HepG2 (cell line): ENCODE results near the gene NME2. TPM values are rescaled to one million over a fixed set of nuclear protein-coding genes. Genes with fewer than 3 reads are reported as not detected.
A peak's percentile ranks its signal among the peaks of the same experiment; 100 is the strongest.

Source experiments
- ATAC-seq: fragments of 200-7000 bp; cut with Tn5 transposase; 3 replicates; pipeline ENCODE4 v1.9.1; 2020; ENCODE audit warnings: mild to moderate bottlenecking, moderate library complexity
- BruUV-seq: library from RNA; stranded (reverse); fragments of 400-500 nt; replicated peaks from 2 replicates; lab custom pipeline; 2021; lab: Mats Ljungman, UMichigan
- CTCF ChIA-PET: fragments of 300-600 bp; formaldehyde crosslinking; extraction: SDS; loops from one replicate; lab custom pipeline; 2021; ENCODE audit warnings: low total read pairs, inconsistent platforms, low intra/inter-chr PET ratio; lab: Yijun Ruan, JAX
- POLR2A ChIA-PET: fragments of 350-600 bp; sonication (Branson Sonifier 250); formaldehyde crosslinking; loops from one replicate; lab custom pipeline; 2020; ENCODE audit warnings: antibody characterized with exemption, inconsistent platforms; lab: Yijun Ruan, JAX
- DNase-seq: peaks from one replicate; pipeline ENCODE4 v3.0.0-alpha.2; 2015; ENCODE audit warnings: low spot score
- FAIRE-seq: peaks from 3 replicates; lab custom pipeline; 2011; peaks lifted over from hg19 to GRCh38; lab: Jason Lieb, UNC
- H2AFZ ChIP-seq: one replicate; pipeline ENCODE4 v1.6.1; 2011; ENCODE audit warnings: low read length, inconsistent platforms
- H3K27ac ChIP-seq: fragments of 300-600 bp; 3 replicates; pipeline ENCODE4 v1.8.0; 2011; ENCODE audit warnings: mixed run types, mild to moderate bottlenecking, mixed read lengths, low read length, inconsistent platforms; ENCODE audit not compliant: insufficient read depth; ENCODE audit errors: extremely low read length
- H3K27me3 ChIP-seq, 2 experiments: fragments of 200-600 bp in 1 of 2; 2 replicates in 1 of 2; 3 replicates in 1 of 2; pipeline versions ENCODE4 v1.6.0 to v1.8.0; 2011; ENCODE audit warnings: low read length in 2 of 2, mild to moderate bottlenecking in 2 of 2, moderate library complexity in 2 of 2, inconsistent platforms in 1 of 2; ENCODE audit not compliant: insufficient read depth in 2 of 2, control insufficient read depth in 1 of 2
- H3K36me3 ChIP-seq, 2 experiments: fragments of 200-600 bp in 1 of 2; replicated peaks in 1 of 2; 2 replicates in 1 of 2; 3 replicates in 1 of 2; pipeline versions ENCODE4 v1.5.1 to v1.8.0; 2011; ENCODE audit warnings: low read length in 2 of 2, inconsistent platforms in 1 of 2; ENCODE audit not compliant: insufficient read depth in 2 of 2, control insufficient read depth in 1 of 2
- H3K4me1 ChIP-seq: 2 replicates; pipeline ENCODE4 v1.5.1; 2012; ENCODE audit warnings: low read length, inconsistent platforms; ENCODE audit not compliant: insufficient read depth
- H3K4me2 ChIP-seq: 2 replicates; pipeline ENCODE4 v1.6.0; 2011; ENCODE audit warnings: low read depth, low read length, inconsistent platforms
- H3K4me3 ChIP-seq, 3 experiments: fragments of 200-600 bp in 1 of 3; sonication (generic), shearing (Covaris generic) in 1 of 3; replicated peaks in 1 of 3; 2 replicates each; pipeline ENCODE4 v1.5.1; 2011 to 2016; ENCODE audit warnings: low read length in 3 of 3, inconsistent platforms in 2 of 3, low read depth in 2 of 3, mild to moderate bottlenecking in 2 of 3, control low read depth in 1 of 3, mixed read lengths in 1 of 3; ENCODE audit not compliant: insufficient read depth in 1 of 3
- H3K79me2 ChIP-seq: one replicate; pipeline ENCODE4 v1.6.1; 2011; ENCODE audit warnings: low read length, inconsistent platforms; ENCODE audit not compliant: insufficient read depth
- H3K9ac ChIP-seq: 2 replicates; pipeline ENCODE4 v1.6.0; 2011; ENCODE audit warnings: mild to moderate bottlenecking, low read depth, low read length, inconsistent platforms; ENCODE audit not compliant: insufficient read depth
- H3K9me3 ChIP-seq: 2 replicates; pipeline ENCODE4 v1.5.1; 2012; ENCODE audit warnings: mild to moderate bottlenecking, low read length
- H4K20me1 ChIP-seq: 2 replicates; pipeline ENCODE4 v1.6.0; 2011; ENCODE audit warnings: inconsistent platforms, mild to moderate bottlenecking, low read length, moderate library complexity; ENCODE audit not compliant: insufficient read depth
- AHDC1 ChIP-seq: sonication (generic); formaldehyde crosslinking; IDR thresholded peaks from 2 replicates; pipeline ENCODE4 v1.5.1; 2020; ENCODE audit warnings: mild to moderate bottlenecking, missing genetic modification reagents, borderline replicate concordance
- EHMT2 ChIP-seq: fragments of 200-600 bp; sonication (generic); IDR thresholded peaks from 2 replicates; pipeline ENCODE4 v1.7.0; 2017; ENCODE audit warnings: antibody characterized with exemption, low read depth, low read length, borderline replicate concordance
- MIXL1 ChIP-seq: IDR thresholded peaks from 2 replicates; pipeline ENCODE4 v1.6.1; 2016
- RBAK ChIP-seq: sonication (generic); formaldehyde crosslinking; IDR thresholded peaks from 2 replicates; pipeline ENCODE4 v1.5.1; 2020; ENCODE audit warnings: mild to moderate bottlenecking, missing genetic modification reagents
- SNRNP70 ChIP-seq: fragments of 200-400 bp; formaldehyde crosslinking; IDR thresholded peaks from 2 replicates; pipeline ENCODE4 v1.6.1; 2017; ENCODE audit warnings: mild to moderate bottlenecking, low read depth, low read length, moderate library complexity
- TCF7L2 ChIP-seq: IDR thresholded peaks from 2 replicates; pipeline ENCODE4 v1.6.1; 2011; ENCODE audit warnings: mild to moderate bottlenecking, low read depth, low read length, moderate library complexity
- THAP11 ChIP-seq: IDR thresholded peaks from 2 replicates; pipeline ENCODE4 v1.6.1; 2016; ENCODE audit warnings: missing biosample characterization, missing genetic modification reagents
- ZNF138 ChIP-seq: sonication (generic); formaldehyde crosslinking; IDR thresholded peaks from 2 replicates; pipeline ENCODE4 v1.5.0; 2020; ENCODE audit warnings: mild to moderate bottlenecking, low read depth, missing genetic modification reagents
- ZNF362 ChIP-seq: sonication (generic); formaldehyde crosslinking; IDR thresholded peaks from 2 replicates; pipeline ENCODE4 v1.4.0; 2020; ENCODE audit warnings: missing genetic modification reagents, mild to moderate bottlenecking, borderline replicate concordance
- ZNF367 ChIP-seq: sonication (generic); formaldehyde crosslinking; IDR thresholded peaks from 2 replicates; pipeline ENCODE4 v1.4.0; 2020; ENCODE audit warnings: missing genetic modification reagents, borderline replicate concordance
- ZSCAN29 ChIP-seq: sonication (generic); formaldehyde crosslinking; conservative IDR thresholded peaks from 2 replicates; pipeline ENCODE4 v1.4.0; 2020; ENCODE audit warnings: mild to moderate bottlenecking, missing genetic modification reagents
- WGBS: methylation state at CpG from one replicate; pipeline ENCODE4 v1.1.6; 2017; ENCODE audit warnings: low lambda C conversion rate; 5-methylcytosine and 5-hydroxymethylcytosine counted together
- in situ Hi-C: cut with HindIII; loops from 2 replicates; pipeline ENCODE4 v1.10.0; 2017; ENCODE audit warnings: low pct_unique_long_range_greater_than_20kb; ENCODE audit not compliant: extremely low pct_ligation_motif_present
- intact Hi-C: fragments of 100-400 bp; cut with micrococcal nuclease; formaldehyde crosslinking; loops from one replicate; pipeline ENCODE4 v1.10.0; 2022; ENCODE audit not compliant: unreplicated experiment
- polyA plus RNA-seq, 8 experiments: library from polyadenylated mRNA; depleted of rRNA in 3 of 8; stranded (reverse) in 7 of 8; unstranded in 1 of 8; fragments of >200 nt; fragmentation: Illumina TruSeq in 4 of 8; extraction: Trizol in 4 of 8; gene quantifications; 2 replicates each; pipeline versions ENCODE4 v1.2.1 to v1.2.3, GENCODE V29; 2011 to 2016; ENCODE audit warnings: low read depth in 4 of 8, missing spikeins in 1 of 8, mixed read lengths in 1 of 8; ENCODE audit not compliant: insufficient read depth in 1 of 8
- total RNA-seq, 5 experiments: library from RNA; depleted of rRNA; stranded (reverse); fragments of >200 nt; fragmentation: Illumina TruSeq; extraction: Trizol; gene quantifications; 2 replicates each; pipeline ENCODE4 v1.2.3, GENCODE V29; 2016; ENCODE audit warnings: low read depth in 1 of 5

Gene NME2
- total and polyA plus RNA-seq, 2 of the 13 experiments (the other 11 are each of a cell fraction or from before 2014, with no cell fraction given): 790 to 1,213 TPM

- no peak for TF ChIP-seq ZNF138
- TF ChIP-seq MIXL1 (CRISPR knock-in tag): 0 out of 2 replicates have a peak, but pooled peaks have one; percentile 21
- TF ChIP-seq ZNF362 (CRISPR knock-in tag): 0 out of 2 replicates have a peak, but pooled peaks have one; percentile 34
- TF ChIP-seq, all 625 proteins: peak for 2
- no peak overlapping the region for H2AFZ ChIP-seq
- H3K36me3 ChIP-seq: no peaks in the 10 kb centered on the region
- CTCF ChIA-PET: no interaction called here
- H3K9me3 ChIP-seq: no peaks in the 10 kb centered on the region
- FAIRE-seq: no peak
- intact Hi-C loops (no loop called here), in situ Hi-C loops (no loop called here)
- no peak for DNase-seq
- POLR2A ChIA-PET: interaction anchor here (1.0 kb wide), 1 partner anchor 9 kb away, joined by 4 read pairs; the partner anchor contains the start of gene NME1
- peak; percentile 20; the same call in 2 of the 3 replicates for ATAC-seq
- peaks cover 74% of the 10 kb centered on the region for H3K4me1 ChIP-seq
- H3K4me3 ChIP-seq: no peak overlapping the region; a peak in 1 of 6 replicates
- no peak overlapping the region for H3K9ac ChIP-seq
- H3K79me2 ChIP-seq: no peaks in the 10 kb centered on the region
- H3K27me3 ChIP-seq: no peaks in the 10 kb centered on the region
- WGBS: 4% methylated on average over 6 of the region's 6 CpGs
- no peak overlapping the region for H3K27ac ChIP-seq
- peak overlapping the region; percentile 55 for H3K4me2 ChIP-seq
- BruUV-seq: no TSS peak
- no peaks in the 10 kb centered on the region for H4K20me1 ChIP-seq
Measured at GRCh38 chr17:51144266-51145022, 21.8 kb upstream of the NME2 start.

GRCh38 chr17:51147650-51148049, 18.6 kb upstream of the NME2 start:
- H3K4me2 ChIP-seq: no peak overlapping the region; the same call in 1 of the 2 replicates
- intact Hi-C loops (no loop called here), in situ Hi-C loops (no loop called here)
- no peak for ATAC-seq
- H3K4me1 ChIP-seq: peaks cover 76% of the 10 kb centered on the region
- H3K9ac ChIP-seq: no peak overlapping the region
- H3K36me3 ChIP-seq: no peaks in the 10 kb centered on the region
- POLR2A ChIA-PET: no interaction called here
- no peak overlapping the region for H2AFZ ChIP-seq
- H3K4me3 ChIP-seq: no peak overlapping the region
- H3K27me3 ChIP-seq: no peaks in the 10 kb centered on the region
- FAIRE-seq: no peak
- no peaks in the 10 kb centered on the region for H3K9me3 ChIP-seq
- H3K27ac ChIP-seq: no peak overlapping the region
- DNase-seq: no peak
- no peaks in the 10 kb centered on the region for H3K79me2 ChIP-seq
- no TSS peak for BruUV-seq
- CTCF ChIA-PET: no interaction called here
- 39% methylated on average over 4 of the region's 4 CpGs for WGBS
- no peaks in the 10 kb centered on the region for H4K20me1 ChIP-seq
- TF ChIP-seq MIXL1 (CRISPR knock-in tag): no peak
- TF ChIP-seq THAP11 (CRISPR knock-in tag): no peak
- TF ChIP-seq RBAK (CRISPR knock-in tag): no peak
- no peak for TF ChIP-seq ZNF367
- TF ChIP-seq SNRNP70: no peak
- TF ChIP-seq EHMT2: no peak
- TF ChIP-seq AHDC1: no peak
- TF ChIP-seq ZSCAN29 (CRISPR knock-in tag): no peak
- TF ChIP-seq TCF7L2: no peak
